OCI-M1 (cell line): ENCODE measurements around the gene CNTNAP2.

ENCODE experiments used
- DNase-seq: peaks from one replicate; lab custom pipeline; 2025; lab: John Stamatoyannopoulos, UW

The CNTNAP2 gene

DNA sequence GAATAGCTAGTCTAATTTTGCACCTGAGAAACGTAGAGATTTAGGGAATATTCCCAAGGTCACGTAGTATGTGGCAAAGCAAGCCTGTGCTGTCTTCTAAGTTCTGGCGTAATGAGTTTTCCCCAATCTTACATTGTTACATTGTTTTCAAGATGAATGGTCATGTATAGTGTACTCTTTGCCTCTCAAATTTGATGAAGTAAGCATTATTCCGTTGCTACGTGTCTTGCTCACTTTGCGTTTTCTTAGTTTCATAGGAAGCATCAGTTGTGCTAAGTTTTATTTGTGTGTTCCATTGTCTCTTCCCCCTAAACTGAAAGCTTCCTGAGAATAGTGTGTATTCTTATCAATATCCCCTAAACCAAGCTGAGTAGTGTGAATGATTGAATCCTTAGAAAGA is 1836.3 kb downstream of the CNTNAP2 start:
- no peak for DNase-seq

DNA sequence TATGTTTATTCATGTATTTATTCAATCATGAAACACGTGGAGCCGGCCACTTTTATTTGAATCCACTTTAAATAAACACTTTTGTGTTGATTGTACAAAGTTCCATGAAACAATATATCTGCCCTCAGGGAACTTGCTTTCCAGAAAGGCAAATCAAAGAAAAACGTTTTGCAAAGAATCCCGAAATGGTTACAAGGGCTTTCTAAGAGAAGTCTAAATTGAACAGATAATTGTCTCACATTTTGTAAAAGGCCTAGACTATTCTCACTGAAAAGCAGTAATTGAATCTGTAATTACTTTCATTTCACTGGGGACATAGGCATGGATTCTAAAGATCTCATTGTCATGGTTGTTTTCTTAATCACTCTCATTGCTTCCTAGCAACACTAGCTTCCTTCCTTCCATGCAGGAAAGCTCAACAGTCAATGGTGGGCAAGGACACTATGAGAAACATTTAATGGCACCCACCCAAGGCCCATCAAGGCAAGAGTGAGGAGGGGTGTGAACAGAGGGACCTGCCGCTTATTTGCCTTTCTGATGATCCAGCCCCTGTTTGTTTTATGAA is 1851.5 kb downstream of the CNTNAP2 start:
- no peak for DNase-seq

DNA sequence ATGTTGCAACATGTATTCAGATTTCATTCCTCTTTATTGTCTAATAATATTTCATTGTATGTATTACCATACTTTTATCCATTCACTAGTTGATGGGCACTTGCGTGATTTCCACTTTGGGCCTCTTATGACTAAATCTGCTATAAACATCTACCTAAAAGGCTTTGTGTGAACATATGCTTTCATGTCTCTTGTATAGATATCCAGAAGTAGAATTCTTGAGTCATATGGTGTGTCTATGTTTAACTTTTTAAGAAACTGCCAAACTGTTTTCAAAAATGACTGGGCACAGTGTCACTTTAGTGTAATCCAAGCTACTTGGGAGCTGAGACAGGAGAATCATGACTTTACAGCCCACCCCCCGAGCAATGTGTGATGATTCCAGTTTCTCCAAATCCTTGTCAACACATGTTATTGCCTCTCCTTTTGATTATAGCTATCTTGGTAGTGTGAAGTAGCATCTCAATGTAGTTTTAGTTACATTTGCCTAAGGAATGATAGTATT is 1855.1 kb downstream of the CNTNAP2 start:
- DNase-seq, result no peak

DNA sequence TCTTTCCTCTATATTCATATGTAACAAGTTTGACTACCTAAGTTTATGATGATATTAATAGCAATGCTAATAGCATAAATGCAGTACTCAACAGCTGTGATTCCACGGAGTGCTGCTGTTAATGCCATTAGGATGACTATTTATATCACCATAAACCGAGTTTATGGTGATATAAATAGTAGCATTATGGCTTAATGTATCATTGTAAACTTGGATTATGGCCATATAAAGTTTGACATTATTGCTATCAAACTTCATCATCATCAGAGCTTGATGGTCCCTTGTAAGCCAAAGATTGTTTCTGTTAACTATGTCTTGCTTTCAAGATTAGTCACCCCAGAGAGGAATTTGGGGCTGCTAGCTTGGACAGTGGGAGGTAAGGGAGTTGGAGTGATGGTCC is 1861.6 kb downstream of the CNTNAP2 start:
- DNase-seq, result no peak

DNA sequence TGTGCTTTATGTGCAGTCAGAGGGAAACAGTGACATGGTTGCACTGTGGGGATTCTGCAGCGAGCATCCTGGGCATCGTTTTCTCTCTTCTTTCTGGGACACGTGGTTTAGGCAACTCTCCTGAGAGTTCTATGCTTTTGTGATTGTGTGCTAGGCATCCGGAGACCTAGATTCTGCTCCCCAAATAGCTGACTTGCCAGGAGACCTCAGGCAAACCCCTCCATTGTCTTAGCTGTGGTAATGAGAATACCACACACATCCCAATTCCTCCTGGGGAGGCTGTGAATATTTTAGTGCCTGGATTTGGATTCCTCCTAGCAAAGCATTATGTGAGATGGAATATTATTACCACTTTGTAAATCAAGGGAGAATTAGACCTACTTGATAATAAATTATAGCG is 1862.0 kb downstream of the CNTNAP2 start:
- DNase-seq, result no peak

DNA sequence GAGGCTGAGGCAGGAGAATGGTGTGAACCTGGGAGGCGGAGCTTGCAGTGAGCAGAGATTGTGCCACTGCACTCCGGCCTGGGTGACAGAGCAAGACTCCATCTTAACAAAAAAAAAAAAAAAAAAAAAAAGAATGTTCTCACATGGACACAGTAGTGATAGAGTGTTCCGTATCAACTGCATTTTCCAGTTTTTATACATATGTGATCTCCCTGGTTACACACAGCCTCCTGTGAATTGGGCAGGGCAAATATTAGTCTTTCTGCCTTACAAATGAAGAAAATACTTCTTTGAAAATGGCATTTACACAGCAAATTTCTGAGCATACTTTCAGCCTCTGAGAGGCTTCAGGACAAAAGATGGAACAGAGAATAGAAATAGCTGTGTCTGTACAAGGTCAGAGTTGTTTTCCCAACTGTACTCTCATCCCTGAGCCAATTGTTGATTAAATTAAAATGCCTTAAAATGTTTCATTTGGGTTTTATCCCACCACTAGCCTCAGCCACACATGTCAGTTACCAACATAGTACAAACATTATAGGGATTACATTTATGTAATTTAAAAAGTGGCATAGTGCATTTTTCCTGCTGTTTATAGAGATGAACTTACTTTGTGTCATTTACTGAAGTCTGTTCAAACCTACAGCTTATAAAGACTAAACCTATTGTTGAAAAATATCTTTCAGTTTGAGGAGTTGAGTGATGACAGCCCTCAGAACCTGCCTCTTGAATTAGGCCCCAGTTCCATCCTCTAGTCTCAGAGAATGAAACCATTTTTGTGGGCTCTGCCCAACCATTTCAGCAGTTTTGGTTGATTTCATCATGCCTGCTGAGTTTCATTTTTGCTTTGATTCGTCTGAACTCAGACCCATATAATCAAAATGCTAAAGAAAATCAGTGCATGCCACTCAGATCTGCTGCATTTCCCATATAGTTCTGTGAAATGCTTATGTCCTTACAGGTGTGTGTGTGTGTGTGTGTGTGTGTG is 1864.5 kb downstream of the CNTNAP2 start:
- peak; percentile 46 for DNase-seq

DNA sequence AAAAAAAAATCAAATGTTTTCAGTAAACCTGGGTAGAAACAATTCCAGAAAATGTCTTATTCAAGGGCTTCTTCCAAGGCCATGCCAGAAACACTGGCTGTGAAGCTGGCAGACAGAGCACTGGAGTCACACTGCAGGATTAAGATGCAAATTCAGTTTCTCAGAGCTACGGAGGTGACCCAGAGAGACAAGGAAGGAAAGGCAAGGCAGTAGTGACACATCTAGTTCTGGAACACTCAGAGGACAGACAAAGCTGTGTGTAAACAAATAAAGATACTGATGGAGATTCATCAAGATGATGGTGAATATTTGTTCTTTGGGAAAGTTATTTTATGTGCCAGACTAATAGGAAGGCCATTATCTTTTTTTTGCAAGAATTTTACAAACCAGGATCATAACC is 1865.7 kb downstream of the CNTNAP2 start:
- no peak for DNase-seq

DNA sequence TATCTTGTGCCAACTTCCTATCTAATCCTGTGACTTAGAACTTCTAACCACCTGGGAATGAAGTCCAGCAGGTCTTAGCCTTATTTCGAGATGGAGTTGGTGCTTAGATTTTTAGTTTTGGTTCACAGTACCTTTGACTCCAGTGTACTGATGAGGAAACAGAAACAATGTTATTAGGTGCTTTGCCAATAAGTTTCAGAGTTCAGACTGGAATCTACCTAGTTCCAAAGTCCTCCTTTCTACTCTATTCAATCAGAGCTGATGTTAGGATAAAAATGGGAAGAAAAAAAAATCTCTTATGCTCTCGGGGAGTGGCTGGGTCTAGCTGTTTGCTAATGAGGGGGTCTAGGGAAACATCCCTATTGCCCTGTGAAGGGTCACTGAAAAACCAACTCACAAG is 1867.7 kb downstream of the CNTNAP2 start:
- DNase-seq, result no peak

DNA sequence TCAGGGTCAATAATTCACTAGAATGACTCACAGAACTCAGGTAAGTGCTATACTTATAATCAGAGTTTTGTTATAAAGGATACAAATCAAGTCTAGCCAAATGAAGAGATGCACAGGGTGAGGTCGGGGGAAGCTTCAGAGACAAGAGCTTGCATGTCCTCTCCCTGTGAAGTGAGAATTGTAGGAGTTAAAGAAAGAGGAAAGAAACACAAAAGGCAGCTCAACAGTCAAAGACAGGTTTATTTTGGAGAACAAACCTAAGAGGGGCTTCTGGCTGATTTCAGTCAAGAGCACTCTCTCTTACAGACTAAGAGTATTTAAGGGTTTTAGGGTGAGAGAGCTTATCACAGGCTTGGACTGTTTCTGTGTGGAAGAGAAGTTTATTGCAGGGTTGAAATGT is 1873.5 kb downstream of the CNTNAP2 start:
- DNase-seq, result no peak

DNA sequence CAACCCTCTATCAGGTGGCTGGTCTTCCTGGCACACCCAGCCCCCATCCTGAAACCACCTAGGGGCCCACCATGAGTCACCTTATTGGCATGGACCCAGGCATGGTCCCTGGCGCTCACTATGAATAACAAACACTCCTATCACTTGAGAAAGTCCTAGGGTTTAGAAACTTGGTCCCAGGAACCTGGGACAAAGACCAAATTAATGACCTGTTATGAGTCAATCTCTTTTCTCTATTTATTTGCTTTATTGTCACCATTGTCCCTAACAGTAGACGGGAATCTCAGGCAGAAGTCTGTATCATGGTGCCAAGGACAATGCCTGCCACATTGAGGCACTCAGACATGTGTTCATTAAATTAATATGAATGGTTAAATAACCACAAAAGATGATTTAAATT is 1874.3 kb downstream of the CNTNAP2 start:
- DNase-seq, result no peak

DNA sequence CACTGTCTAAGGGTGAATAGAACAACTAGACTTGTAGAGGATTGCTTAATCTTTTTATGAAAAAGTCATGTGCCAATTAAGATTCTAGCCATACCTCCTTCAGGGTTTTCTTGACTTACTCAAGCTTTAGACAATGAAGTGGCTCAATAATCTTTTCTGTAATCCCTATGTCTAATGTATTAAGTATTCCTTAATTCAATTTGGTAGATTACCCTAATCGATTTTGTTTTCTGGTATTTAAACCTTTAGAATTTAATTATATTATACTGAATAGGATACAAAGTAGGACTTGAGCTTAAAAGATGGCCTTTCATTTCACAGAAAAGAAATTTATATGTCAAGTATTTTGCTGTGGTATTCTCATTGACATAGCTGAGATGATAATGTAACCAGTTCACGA is 1876.1 kb downstream of the CNTNAP2 start:
- DNase-seq, result no peak

DNA sequence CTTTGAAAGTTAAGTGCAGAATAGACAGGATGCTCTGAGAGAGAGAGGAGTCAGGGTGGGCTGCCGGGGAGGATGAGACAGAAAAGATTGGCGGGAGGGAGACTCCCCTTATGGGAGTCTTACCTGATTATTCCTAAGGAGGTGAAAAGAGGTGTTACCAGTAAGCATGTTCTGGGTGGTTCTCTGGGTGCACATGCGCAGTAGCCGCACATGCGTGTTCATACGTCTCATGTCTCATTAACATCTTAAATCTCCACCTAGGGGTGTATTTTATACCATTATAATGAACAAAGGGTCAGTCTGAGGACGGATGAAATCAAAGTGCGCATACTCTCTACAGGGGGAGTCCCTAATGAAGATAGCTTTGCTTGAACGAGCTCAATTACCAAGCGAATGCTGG is 1881.0 kb downstream of the CNTNAP2 start:
- no peak for DNase-seq

DNA sequence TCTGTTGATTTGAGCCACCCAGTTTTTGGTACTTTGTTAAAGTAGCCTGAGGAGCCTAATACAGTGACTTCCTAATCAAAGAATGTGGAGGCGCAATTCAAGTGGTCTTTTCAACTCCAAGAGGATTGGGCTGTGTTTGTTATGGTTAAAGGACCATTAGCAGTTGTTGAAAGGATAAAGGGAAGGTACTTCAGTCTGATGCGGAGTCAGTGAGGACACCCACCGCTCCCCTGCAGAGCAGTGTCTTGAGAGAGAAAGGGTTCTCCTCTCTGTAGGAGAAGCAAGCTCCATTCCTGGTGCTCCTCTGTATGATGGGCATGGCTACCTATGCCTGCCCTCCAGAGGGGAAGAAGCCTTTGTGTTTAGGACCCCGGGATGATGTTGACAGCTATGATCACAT is 1883.4 kb downstream of the CNTNAP2 start:
- no peak for DNase-seq

DNA sequence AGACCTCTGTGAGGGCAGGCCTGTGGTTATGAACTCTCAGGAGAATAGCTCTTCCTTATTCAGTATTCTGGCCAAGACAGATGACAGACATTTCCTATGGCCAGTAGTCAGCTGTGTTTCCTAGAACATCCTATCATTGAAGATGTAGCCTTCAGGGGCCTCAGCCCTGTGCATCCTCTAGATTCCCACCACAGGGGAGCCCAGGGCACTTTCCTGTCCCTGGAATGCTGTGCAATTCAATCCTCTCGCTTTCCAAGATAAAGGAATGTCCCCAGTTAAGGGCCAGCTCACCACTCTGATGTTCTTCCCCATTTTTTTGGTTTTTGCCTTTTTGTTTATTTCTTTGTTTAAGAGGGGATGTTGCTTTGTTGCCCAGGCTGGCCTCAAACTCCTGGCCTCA is 1895.2 kb downstream of the CNTNAP2 start:
- no peak for DNase-seq

DNA sequence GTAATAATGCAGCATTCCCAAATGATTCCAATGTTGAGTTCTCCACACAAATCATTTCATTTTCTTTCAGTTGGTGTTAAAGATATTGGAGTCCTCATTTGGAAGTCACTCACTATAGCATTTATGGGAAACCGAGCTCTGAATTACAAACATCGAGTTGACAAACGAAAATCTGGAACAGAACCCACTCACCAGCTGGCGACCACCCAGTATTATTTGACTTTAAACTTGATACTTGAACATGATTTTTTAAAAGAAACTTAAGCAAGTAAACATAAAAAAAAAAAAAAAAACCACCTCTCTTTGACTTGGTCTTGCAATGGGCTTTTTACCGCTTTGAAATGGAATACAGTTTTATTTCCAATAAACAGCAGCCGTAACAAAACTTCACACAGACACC is 1897.4 kb downstream of the CNTNAP2 start:
- no peak for DNase-seq

DNA sequence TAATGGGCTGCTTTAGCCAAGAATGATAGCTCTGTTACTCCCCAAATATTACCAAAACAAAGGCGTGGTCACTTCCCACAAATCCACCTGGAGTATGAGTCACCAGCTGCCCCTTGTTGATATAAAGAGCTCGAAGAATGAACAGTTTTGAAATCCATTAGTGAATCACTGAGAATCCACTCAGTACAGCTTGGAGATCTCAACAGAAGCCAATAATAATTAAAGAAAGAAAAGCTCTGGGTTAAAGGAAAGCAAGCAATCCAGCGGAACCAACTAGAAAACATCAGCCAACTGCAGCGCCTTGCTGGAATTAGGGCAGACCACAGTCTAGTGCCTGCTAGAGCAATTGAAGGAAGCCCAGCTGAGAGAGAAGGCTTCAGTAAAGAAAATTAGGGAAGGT is 1897.9 kb downstream of the CNTNAP2 start:
- DNase-seq, result no peak

DNA sequence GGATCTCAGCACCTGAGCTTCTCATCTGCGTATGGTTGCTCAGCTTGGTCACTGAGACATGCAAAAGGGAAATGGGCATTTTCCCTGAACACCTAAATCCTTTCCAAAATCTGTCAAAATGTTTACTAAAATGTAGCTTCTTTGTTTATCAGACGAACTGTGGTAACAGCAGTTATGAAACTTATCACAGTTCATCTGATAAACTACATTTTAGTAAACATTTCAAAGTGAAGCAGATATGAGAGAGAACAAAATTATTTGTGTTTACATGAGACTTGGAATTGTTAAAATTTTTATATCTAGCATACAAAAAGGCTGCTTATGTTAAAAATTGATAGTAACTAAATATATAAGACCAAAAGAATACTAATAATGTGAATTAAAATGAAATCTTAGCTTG is 1900.5 kb downstream of the CNTNAP2 start:
- DNase-seq, result no peak

DNA sequence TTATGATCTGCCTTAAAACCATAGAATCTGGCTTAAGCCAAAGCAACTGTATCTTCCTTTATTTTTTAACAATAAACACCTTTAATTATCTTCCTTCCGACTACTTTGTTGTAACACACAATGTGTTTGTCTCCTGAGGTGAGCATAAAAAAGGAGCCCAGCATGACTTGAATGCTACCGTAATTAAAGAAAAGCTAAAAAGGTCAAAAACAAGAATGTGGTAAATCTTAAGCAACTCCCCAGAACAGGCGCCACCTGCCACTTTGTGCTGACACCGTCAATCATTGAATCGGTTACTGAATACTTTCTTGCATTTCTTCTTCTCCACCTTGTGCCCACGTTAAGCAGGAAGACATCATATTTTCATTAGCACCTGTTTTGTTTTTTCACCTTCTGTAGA is 1904.1 kb downstream of the CNTNAP2 start:
- DNase-seq, result no peak

DNA sequence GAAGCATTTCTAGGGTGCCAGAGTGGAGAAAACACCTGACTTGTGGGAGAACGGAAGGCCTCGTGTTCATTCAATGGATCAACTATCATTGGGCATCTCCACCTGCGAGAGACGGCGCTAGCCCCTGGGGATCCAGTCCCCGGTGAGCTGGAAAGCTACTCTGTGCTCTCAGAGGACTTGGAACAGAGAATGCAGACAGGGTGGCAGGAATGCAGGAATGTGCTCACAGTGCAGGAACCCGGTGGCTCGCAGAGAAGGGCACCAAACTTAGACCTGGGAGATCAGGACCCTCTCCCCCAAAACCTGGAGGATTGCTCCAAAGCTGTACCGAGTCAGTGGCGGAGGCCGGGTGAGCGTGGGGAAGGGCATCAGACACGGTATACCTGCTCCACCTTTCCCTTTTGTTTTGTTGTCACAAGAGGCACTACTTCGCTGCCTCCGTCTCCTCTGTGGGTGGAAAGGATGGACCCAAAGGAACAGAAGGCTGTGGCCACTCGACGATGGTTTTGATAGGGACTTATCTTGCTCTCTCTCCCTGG is 1905.0 kb downstream of the CNTNAP2 start:
- no peak for DNase-seq

DNA sequence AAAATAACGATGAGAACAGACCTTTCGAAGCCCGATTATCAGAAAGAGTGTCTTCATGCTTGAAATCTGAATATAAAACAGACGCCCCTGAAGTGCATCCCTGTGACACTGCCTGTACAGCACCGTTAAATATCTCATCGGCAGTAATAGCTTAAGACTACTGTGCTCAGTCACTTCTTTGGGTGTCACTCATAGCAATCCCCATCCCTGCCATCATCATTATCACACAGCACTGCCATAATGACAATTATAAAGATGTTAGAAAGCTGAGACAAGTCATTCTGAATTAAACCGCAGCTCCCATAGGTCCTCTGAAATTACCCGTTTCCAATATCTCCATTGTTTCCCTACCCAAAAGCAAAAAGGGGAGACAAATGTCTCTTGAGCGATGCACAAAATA is 1906.2 kb downstream of the CNTNAP2 start:
- DNase-seq, result no peak

DNA sequence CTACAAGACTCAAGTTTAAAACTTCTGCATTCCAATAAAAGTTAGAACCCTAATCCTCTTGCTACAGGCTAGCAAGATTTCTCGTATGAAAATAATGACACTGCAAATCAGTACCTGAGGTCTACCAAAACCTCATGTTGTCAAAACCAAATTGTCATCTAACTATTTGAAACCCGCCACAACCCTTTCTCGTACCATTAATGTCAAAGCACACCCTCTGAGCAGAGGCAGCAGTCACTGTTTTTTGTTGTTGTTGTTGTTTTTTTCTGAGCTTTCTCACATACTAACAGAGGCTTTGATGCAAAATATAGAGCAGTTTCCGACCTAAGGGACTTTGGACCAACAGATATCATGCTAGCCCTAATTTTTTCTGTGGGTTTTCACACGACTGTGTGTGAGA is 1910.1 kb downstream of the CNTNAP2 start:
- DNase-seq, result no peak

DNA sequence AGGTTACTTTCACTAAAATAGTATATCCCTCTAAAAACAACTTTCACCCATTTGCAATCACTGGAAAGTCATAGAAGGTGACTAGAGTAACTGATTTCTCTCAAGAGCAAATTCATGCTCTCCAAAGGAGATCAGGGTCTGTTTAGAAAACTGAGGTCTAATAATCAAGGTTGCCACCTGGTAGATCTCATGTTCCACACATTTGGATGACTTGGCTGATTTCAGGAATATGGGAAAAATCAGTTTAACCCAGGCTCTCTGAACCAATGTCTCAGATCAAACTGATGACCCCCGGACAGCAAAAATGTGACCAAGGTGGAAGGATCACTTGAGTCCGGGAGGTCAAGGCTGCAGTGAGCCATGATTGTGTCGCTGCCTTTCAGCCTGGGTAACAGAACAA is 1911.6 kb downstream of the CNTNAP2 start:
- no peak for DNase-seq

DNA sequence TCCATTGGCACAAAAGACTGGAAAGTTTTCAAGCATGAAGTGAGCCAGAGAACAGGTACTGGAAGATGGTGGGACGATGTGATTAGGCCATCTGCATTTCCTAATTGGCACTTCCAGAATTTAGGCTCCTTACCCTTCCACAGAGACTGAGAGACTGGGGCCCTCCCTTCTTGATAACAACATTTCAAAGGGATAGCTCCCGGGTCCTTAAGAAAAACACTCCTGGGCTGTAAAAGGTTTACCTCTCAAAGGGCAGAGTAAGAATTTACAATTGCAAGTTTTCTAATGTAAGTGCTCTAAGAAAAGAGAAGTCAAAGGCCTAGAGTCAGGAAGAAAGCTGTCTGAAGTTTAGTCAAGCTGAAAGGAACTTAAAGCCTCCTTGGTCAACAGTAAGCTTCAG is 1914.4 kb downstream of the CNTNAP2 start:
- no peak for DNase-seq
